Measurements from ENCODE around the gene KCTD12. TPM values are rescaled to one million over a fixed set of nuclear protein-coding genes. Genes with fewer than 3 reads are reported as not detected.

Gene KCTD12
- total and polyA plus RNA-seq, 10 donors = 13.4 to 164 (median 82.5) TPM

DNA sequence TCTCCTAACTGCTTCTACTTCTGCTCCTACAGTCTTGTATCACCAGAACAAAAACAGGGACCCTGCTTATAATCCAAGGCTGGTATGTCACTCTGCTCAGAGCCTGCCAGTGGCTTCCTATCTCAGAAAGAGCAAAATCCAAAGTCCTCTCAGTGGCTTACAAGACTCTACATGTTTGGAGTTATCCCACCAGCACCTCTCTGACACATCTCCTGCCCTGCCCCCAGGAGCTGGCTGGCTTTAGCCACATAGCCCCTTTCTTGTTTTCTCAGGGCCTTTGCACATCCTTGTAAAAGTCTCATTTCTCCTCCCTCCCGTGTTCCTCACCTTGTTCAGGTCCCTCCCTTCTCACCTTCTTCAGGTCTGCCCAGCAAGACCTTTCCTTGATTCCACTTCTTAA, 2.2 kb upstream of the KCTD12 start:
- H3K9me3 ChIP-seq = no peaks in the 10 kb centered on the region
- H3K4me1 ChIP-seq = peaks cover 0 to 40% (median 24%) of the 10 kb centered on the region in 6 donors
- WGBS, 5 donors = 79 to 96% (median 91%) methylated on average over 1 of the region's 1 CpG
- no peaks in the 10 kb centered on the region for H3K36me3 ChIP-seq
- intact Hi-C loops (cut with DNase I; ENCODE audit: low total_unique reads) = no loop called here
- peaks cover 0 to 50% (median 0%) of the 10 kb centered on the region in 7 donors for H3K27me3 ChIP-seq (replicated peaks in 1 of 7)
- DNase-seq = no peak
- no peak overlapping the region for H3K4me3 ChIP-seq
- no peak overlapping the region for H3K27ac ChIP-seq
- TF ChIP-seq POLR2AphosphoS5 (IDR thresholded peaks at IDR 0.05) (no peak), POLR2A (IDR thresholded peaks at IDR 0.05) (no peak)
- TF ChIP-seq, protein P1, sequence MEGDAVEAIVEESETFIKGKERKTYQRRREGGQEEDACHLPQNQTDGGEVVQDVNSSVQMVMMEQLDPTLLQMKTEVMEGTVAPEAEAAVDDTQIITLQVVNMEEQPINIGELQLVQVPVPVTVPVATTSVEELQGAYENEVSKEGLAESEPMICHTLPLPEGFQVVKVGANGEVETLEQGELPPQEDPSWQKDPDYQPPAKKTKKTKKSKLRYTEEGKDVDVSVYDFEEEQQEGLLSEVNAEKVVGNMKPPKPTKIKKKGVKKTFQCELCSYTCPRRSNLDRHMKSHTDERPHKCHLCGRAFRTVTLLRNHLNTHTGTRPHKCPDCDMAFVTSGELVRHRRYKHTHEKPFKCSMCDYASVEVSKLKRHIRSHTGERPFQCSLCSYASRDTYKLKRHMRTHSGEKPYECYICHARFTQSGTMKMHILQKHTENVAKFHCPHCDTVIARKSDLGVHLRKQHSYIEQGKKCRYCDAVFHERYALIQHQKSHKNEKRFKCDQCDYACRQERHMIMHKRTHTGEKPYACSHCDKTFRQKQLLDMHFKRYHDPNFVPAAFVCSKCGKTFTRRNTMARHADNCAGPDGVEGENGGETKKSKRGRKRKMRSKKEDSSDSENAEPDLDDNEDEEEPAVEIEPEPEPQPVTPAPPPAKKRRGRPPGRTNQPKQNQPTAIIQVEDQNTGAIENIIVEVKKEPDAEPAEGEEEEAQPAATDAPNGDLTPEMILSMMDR (IDR thresholded peaks at IDR 0.05 in 8 of 11, conservative IDR thresholded peaks at IDR 0.05 in 3 of 11) = no peak

GRCh38 chr13:76887076-76887563, 915 bp upstream of the KCTD12 start:
- intact Hi-C loops (cut with DNase I; ENCODE audit: low total_unique reads) = no loop called here
- DNase-seq = peak; percentile 72
- 39 to 63% (median 49%) methylated on average over 20 of the region's 20 CpGs for WGBS, 5 donors
- H3K9me3 ChIP-seq = no peaks in the 10 kb centered on the region
- H3K4me1 ChIP-seq = peaks cover 0 to 53% (median 33%) of the 10 kb centered on the region in 6 donors
- peak overlapping the region in 7 of 8 donors; percentile 62 to 94 (median 76) for H3K4me3 ChIP-seq
- H3K27ac ChIP-seq = peak overlapping the region; percentile 74 to 95 (median 93)
- H3K36me3 ChIP-seq = no peaks in the 10 kb centered on the region
- TF ChIP-seq POLR2AphosphoS5 (IDR thresholded peaks at IDR 0.05) = no peak
- H3K27me3 ChIP-seq (replicated peaks in 1 of 7) = peaks cover 0 to 47% (median 0%) of the 10 kb centered on the region in 7 donors

GRCh38 chr13:76886005-76886291, 257 bp downstream of the KCTD12 start:
- Histone ChIP-seq H3K27ac (peak overlapping the region; percentile 74 to 95 (median 93)), H3K4me1 (peaks cover under 1 to 64% (median 40%) of the 10 kb centered on the region in 6 donors), H3K4me3 (peak overlapping the region; percentile 62 to 94 (median 76)), H3K36me3 (no peaks in the 10 kb centered on the region), H3K27me3 (replicated peaks in 1 of 7) (peaks cover 0 to 37% (median 0%) of the 10 kb centered on the region in 7 donors), H3K9me3 (no peaks in the 10 kb centered on the region)
- WGBS, 5 donors = 0 to 1% (median 0%) methylated on average over 4 to 37 of the region's 37 CpGs
- intact Hi-C loops (cut with DNase I; ENCODE audit: low total_unique reads) = no loop called here
- TF ChIP-seq, protein P1 (IDR thresholded peaks at IDR 0.05 in 8 of 11, conservative IDR thresholded peaks at IDR 0.05 in 3 of 11) = no peak
- TF ChIP-seq POLR2AphosphoS5 (IDR thresholded peaks at IDR 0.05) (no peak), POLR2A (IDR thresholded peaks at IDR 0.05) (no peak)
- no peak for DNase-seq

DNA sequence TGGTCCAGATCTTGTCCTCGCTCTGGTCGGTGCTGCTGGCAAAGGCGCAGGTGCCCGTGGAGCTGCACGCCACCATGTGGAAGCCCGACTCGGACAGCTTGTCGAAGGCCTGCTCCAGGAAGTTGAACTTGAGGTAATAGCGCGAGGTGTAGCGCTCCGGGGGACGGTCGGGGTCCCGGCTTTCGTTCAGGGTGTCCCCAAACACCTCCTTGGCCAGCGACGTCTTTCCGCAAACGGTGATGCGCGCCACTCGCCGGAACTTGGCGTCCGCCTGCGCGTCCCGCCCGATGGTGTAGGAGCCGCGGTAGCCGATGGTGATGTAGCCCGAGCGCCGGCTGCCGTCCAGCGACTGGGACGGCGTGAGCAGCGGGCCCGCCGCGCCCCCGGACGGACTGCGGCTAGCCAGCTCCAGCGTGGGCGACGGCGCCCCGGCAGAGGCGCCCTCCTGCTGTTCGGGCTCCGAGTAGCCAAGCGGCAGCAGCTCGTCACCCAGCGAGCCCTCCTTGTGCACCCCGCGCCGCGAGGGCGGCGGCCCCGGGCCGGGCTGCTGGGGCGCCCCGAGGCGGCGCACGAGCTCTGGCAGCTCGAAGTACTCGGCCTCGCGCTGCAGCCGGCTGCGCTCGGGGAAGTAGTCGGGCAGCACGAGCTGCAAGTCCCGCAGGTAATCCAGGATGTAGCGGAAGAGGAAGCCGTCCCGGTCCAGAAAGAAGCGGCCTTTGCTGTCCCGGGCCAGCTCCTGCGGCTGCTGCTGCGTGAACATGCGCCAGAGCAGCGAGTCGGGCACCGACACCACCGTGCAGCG, 801 bp downstream of the KCTD12 start:
- peaks cover 6 to 70% (median 45%) of the 10 kb centered on the region in 6 donors for H3K4me1 ChIP-seq
- TF ChIP-seq, protein P1 (IDR thresholded peaks at IDR 0.05 in 8 of 11, conservative IDR thresholded peaks at IDR 0.05 in 3 of 11) = peak in 8 of 11 experiments; percentile 12 to 50 (median 32)
- TF ChIP-seq POLR2AphosphoS5 (IDR thresholded peaks at IDR 0.05) (peak; percentile 30 to 74 (median 74)), POLR2A (IDR thresholded peaks at IDR 0.05) (no peak)
- H3K4me3 ChIP-seq = peak overlapping the region; percentile 62 to 94 (median 76)
- no peaks in the 10 kb centered on the region for H3K36me3 ChIP-seq
- 0 to 4% (median 0%) methylated on average over 9 to 94 of the region's 94 CpGs for WGBS, 5 donors
- no peaks in the 10 kb centered on the region for H3K9me3 ChIP-seq
- peaks cover 0 to 35% (median 0%) of the 10 kb centered on the region in 7 donors for H3K27me3 ChIP-seq (replicated peaks in 1 of 7)
- DNase-seq = peak; percentile 94
- peak overlapping the region; percentile 74 to 95 (median 93) for H3K27ac ChIP-seq
- intact Hi-C loops (cut with DNase I; ENCODE audit: low total_unique reads) = no loop called here
